ENCODE results near the gene MAP7D1.

MAP7D1 gene

DNA sequence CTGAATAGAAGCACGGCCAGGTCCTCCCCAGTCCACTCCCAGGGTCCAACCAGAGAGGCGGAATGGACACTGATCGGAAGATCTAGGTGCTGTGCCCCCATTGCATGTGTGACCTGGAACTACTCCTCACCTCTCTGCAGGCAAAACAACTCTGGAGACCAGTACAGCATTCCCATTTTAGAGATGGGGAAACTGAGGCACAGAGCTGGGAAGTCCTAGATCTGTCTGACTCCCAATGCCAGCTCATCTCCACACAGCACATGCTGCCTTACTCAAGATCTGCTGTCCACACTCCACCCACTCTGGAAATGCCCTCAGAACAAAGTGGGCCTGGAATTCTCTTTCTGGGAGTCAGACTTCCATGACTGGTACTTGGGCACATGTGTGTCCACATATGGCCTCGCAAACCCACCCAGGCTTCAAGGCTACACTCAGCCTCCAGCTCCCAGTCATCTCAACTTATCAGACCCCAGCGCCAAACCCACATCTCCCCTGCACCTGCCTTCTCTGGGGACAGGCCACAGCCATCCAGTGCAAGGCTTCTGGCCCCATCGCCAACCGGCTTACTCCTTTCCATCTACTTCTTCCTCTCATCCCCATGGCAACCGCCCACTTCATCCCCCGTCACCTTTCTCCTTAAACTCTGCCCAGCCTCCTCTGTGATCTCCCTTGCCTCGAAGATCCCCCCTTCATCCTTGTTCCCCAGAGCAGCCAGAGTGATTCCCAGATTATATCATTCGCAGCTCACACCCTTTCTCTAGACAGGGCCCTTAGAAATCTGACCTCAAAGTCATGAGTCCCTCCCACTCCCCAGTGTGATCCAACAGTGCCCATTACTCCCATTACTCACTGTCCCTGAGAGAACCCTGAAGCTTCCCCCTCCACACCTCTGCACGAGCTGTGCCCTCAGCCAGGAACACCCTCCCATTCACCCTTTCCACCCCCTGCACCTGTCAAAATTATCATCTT, 33.6 kb upstream of the MAP7D1 start:
- Histone ChIP-seq H3K36me3 (ENCODE audit: insufficient read depth, low read length) (no peaks in the 10 kb centered on the region), H3K9me3 (ENCODE audit: control insufficient read depth, insufficient read depth, low read length) (no peaks in the 10 kb centered on the region), H3K4me1 (ENCODE audit: insufficient read depth, low read length) (no peaks in the 10 kb centered on the region), H3K9ac (ENCODE audit: low read depth, low read length) (no peak overlapping the region)

GRCh38 chr1:36123356-36123755, 32.6 kb upstream of the MAP7D1 start:
- H3K4me1 ChIP-seq (ENCODE audit: insufficient read depth, low read length), result no peaks in the 10 kb centered on the region
- no peaks in the 10 kb centered on the region for H3K36me3 ChIP-seq (ENCODE audit: insufficient read depth, low read length)
- no peak overlapping the region for H3K9ac ChIP-seq (ENCODE audit: low read depth, low read length)
- no peaks in the 10 kb centered on the region for H3K9me3 ChIP-seq (ENCODE audit: control insufficient read depth, insufficient read depth, low read length)

DNA sequence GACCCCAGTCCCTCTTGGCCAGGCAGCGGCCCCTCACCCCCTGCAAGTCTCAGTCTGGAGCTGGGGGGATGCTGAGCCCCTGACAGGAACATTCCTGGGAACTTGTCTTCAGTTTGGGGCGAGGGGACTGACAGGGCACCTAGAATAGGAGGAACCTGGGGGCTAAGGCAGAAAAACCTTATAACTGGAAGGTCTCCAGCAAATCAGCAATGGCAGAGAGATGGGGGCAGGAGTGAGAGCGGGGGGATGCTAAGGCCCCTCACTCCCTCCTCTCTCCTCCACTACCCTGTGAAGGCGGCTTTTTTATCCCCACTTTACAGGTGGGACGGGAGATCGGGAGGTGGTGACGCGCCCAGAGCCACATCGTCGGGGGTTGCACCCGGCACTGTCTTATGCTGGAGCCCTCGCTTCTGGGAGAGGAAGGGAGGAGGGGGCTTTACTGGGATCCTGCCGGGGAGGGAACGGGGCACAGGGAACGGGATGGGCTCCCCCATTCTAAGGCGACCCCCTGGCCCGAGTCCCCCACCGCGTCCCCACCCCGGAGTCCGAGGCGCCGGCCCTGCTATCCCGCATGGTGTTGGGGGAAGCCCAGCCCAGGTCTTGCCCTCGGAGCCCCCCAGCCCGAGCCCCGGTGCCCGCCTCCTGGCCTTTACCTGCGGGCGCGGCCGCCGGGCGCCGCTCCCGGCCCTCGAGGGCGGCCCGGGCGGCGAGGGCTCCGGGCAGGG, 31.4 kb upstream of the MAP7D1 start:
- H3K4me1 ChIP-seq (ENCODE audit: insufficient read depth, low read length), result no peaks in the 10 kb centered on the region
- no peaks in the 10 kb centered on the region for H3K36me3 ChIP-seq (ENCODE audit: insufficient read depth, low read length)
- H3K9ac ChIP-seq (ENCODE audit: low read depth, low read length), result peak overlapping the region; percentile 47; the same call in 1 of the 2 replicates
- H3K9me3 ChIP-seq (ENCODE audit: control insufficient read depth, insufficient read depth, low read length), result no peaks in the 10 kb centered on the region

DNA sequence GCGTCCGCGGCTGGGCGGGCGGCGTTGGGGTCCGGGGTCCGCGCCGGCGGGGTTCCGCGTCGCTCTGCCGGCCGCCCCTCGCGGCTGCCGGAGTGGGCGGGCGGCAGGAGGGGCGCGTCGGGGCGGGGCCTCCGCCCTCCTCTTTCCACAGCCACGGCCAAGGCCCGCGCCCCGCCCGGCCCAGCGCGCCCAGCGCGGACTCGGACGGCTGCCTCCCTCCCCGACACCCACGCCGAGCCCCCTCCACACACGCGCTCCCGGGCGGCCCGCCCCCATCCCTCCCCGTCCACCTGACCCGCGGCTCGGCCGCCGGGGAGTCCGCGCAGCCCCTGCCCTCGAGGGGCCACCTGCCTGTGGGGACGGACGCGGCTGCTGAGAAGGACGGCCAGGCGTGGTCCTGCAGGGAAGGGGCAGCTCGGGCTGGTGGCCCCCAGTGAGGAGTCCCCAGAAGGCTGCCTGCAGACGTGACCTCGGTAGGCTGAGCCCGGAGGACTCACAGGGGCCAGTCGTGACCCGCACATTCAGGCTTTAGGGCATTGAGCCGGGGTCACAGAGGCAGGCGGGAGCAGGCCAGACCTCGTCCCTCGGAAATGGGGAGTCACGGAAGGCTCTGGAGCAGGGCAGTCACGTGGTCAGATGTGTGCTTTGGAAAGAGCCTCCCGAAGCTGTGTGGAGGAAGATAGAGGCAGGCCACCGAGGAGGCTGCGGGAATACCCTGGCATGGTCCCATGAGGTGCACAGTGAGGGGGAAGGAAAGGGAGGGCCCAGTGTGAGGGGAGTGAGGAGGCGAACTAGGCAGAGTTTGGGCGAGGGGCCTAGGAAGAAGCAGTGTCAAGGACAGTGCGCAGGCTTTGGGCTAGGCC, 30.6 kb upstream of the MAP7D1 start, which contains the start of gene COL8A2:
TSS of gene COL8A2 (minus strand) at position 94 of the 863 bp plus-strand sequence. CDS start 24,980 bp downstream, outside the sequence.
- peak within 1 kb of the TSS; percentile 47; the same call in 1 of the 2 replicates for H3K9ac ChIP-seq (ENCODE audit: low read depth, low read length)
- no peaks in the 10 kb centered on the region for H3K9me3 ChIP-seq (ENCODE audit: control insufficient read depth, insufficient read depth, low read length)
- H3K4me1 ChIP-seq (ENCODE audit: insufficient read depth, low read length), result no peaks in the 10 kb centered on the region
- H3K36me3 ChIP-seq (ENCODE audit: insufficient read depth, low read length), result no peaks in the 10 kb centered on the region

DNA sequence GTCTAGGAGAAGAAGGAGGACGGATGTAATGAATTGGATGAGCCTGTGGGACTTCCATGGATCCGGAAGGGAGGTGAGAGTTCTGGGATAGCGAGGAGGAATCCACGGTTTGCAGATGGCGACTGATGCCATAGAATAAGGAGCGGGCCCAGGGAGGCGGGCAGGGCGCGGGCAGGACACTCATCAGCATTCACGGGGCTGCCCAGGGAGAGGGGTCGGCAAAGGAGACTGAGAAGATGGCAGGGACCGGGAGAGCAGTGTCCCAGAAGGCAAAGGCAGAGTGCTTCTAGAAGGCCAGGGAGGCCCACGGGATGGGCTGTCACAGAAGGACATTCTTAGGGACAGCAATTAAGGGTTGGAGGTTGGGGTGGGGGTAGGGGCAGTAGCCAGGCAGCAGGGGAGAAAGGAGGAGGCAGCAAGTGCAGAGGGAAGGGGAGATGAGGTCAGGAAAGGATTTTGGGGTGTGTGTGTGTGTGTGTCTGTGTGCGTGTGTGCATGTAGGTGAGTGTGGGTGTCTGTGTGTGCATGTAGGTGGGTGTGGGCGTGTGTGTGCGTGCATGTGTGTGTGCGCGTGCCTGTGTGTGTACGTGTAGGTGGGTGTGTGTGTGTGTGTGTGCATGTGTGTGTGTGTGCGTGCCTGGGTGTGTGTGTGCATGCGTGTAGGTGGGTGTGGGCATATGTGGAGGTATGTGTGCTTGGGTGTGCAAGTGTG, 29.8 kb upstream of the MAP7D1 start:
- no peaks in the 10 kb centered on the region for H3K36me3 ChIP-seq (ENCODE audit: insufficient read depth, low read length)
- no peaks in the 10 kb centered on the region for H3K4me1 ChIP-seq (ENCODE audit: insufficient read depth, low read length)
- H3K9me3 ChIP-seq (ENCODE audit: control insufficient read depth, insufficient read depth, low read length), result no peaks in the 10 kb centered on the region
- H3K9ac ChIP-seq (ENCODE audit: low read depth, low read length), result no peak overlapping the region

DNA sequence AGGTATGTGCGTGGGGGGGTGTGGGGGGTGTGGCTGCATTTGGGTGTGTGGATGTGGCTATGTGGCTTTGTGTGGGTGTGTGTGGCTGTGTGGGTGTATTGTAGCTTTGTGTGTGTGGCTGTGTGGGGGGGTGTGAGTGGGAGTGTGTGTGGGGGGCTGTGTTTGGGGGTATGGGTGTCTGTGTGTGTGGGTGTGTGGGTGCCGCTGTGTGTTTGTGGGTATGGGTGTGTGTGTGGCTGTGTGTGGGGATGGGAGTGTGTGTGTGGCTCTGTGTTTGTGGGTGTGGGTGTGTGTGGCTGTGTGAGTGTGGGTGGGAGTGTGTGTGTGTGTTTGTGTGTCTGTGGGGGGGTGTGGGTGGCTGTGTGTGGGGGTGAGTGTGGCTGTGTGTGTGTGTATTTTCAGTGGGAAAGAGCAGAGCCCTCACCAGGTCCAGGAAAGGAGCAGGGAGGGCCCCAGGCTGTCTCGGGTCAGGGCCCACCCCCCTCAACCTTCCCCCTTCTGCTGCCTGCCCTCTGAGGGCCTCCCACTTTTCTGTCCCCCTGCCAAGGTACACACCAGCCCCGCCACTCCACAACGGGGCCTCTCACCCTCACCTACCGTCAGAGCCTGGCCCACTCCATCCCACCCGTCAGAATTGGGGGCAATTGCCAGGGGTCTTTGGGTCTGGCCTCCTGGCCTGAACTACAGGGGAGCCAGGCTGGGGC, 29.0 kb upstream of the MAP7D1 start:
- Histone ChIP-seq H3K9ac (ENCODE audit: low read depth, low read length) (no peak overlapping the region), H3K36me3 (ENCODE audit: insufficient read depth, low read length) (no peaks in the 10 kb centered on the region), H3K4me1 (ENCODE audit: insufficient read depth, low read length) (no peaks in the 10 kb centered on the region), H3K9me3 (ENCODE audit: control insufficient read depth, insufficient read depth, low read length) (no peaks in the 10 kb centered on the region)

DNA sequence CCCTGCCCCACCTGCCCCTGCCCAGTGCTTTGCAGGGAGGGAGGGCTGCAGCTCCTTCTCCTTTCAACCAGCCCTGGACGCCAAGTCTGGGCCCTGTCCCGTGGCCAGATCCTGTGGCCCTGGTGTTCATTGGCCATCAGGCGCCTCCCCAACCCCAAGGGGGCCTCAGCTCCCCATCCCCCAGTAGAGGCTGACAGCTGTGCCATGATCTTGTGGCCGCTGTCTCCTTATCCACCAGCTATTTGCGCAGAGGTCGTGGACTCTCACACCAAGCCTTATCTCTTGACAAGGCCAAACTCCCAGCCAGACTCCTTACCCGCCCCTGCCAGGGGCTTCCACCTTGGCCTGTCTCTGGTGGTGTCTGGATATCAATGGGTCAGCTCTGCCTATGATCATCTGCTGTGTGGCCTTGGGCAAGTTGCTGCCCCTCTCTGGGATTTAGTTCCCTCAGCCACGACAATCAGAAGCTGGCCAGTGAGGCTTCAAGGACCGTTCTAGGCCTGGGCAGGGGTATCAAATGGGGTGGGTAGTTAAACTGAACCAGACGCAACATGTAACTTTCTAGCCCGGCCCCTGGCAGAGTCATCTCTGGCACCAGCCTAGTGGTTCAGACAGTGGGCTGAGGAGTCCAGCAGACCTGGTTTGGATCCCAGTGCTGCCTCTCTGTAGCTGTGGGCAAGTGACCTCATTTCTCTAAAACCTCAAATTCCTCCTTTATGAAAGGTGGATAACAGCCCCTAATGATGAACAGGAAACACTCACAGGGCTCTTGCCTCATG, 27.6 kb upstream of the MAP7D1 start:
- Histone ChIP-seq H3K9me3 (ENCODE audit: control insufficient read depth, insufficient read depth, low read length) (no peaks in the 10 kb centered on the region), H3K9ac (ENCODE audit: low read depth, low read length) (no peak overlapping the region), H3K4me1 (ENCODE audit: insufficient read depth, low read length) (0 out of 2 replicates have a peak, but pooled peaks cover under 1% of the 10 kb centered on the region), H3K36me3 (ENCODE audit: insufficient read depth, low read length) (no peaks in the 10 kb centered on the region)

GRCh38 chr1:36128905-36129206, 27.1 kb upstream of the MAP7D1 start:
- H3K9me3 ChIP-seq (ENCODE audit: control insufficient read depth, insufficient read depth, low read length), result no peaks in the 10 kb centered on the region
- H3K4me1 ChIP-seq (ENCODE audit: insufficient read depth, low read length), result 0 out of 2 replicates have a peak, but pooled peaks cover 6% of the 10 kb centered on the region
- H3K9ac ChIP-seq (ENCODE audit: low read depth, low read length), result no peak overlapping the region
- no peaks in the 10 kb centered on the region for H3K36me3 ChIP-seq (ENCODE audit: insufficient read depth, low read length)

- Histone ChIP-seq H3K36me3 (ENCODE audit: insufficient read depth, low read length) (no peaks in the 10 kb centered on the region), H3K9ac (ENCODE audit: low read depth, low read length) (no peak overlapping the region), H3K9me3 (ENCODE audit: control insufficient read depth, insufficient read depth, low read length) (no peaks in the 10 kb centered on the region), H3K4me1 (ENCODE audit: insufficient read depth, low read length) (peaks cover 15% of the 10 kb centered on the region; the same call in 1 of the 2 replicates)
Observed at GRCh38 chr1:36132029-36132428, 23.9 kb upstream of the MAP7D1 start.

DNA sequence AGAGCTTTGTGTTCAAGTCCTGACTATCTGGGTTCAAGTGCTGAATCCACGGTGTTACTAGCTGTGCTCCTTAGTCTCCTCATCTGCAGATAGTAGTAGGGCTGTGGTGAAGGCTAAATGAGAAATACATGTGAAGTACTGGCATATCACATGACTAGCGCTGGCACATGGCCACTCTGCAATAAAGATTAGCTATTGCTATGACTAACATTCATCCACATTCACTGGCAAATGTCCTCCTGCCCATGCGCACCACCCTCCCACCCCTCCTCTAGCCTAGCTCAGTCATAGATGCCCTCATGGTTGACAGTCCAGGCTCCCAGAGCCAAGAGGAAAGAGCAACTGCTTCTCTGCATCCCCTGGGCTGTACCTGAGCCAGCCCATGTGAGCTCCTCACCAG, 22.5 kb upstream of the MAP7D1 start:
- Histone ChIP-seq H3K9ac (ENCODE audit: low read depth, low read length) (no peak overlapping the region), H3K9me3 (ENCODE audit: control insufficient read depth, insufficient read depth, low read length) (no peaks in the 10 kb centered on the region), H3K36me3 (ENCODE audit: insufficient read depth, low read length) (no peaks in the 10 kb centered on the region; the same call in 1 of the 2 replicates), H3K4me1 (ENCODE audit: insufficient read depth, low read length) (peaks cover 15% of the 10 kb centered on the region; the same call in 1 of the 2 replicates)

- no peaks in the 10 kb centered on the region for H3K9me3 ChIP-seq (ENCODE audit: control insufficient read depth, insufficient read depth, low read length)
- H3K36me3 ChIP-seq (ENCODE audit: insufficient read depth, low read length), result no peaks in the 10 kb centered on the region; the same call in 1 of the 2 replicates
- peaks cover 15% of the 10 kb centered on the region; the same call in 1 of the 2 replicates for H3K4me1 ChIP-seq (ENCODE audit: insufficient read depth, low read length)
- no peak overlapping the region for H3K9ac ChIP-seq (ENCODE audit: low read depth, low read length)
Observed at GRCh38 chr1:36134031-36134430, 21.9 kb upstream of the MAP7D1 start.

DNA sequence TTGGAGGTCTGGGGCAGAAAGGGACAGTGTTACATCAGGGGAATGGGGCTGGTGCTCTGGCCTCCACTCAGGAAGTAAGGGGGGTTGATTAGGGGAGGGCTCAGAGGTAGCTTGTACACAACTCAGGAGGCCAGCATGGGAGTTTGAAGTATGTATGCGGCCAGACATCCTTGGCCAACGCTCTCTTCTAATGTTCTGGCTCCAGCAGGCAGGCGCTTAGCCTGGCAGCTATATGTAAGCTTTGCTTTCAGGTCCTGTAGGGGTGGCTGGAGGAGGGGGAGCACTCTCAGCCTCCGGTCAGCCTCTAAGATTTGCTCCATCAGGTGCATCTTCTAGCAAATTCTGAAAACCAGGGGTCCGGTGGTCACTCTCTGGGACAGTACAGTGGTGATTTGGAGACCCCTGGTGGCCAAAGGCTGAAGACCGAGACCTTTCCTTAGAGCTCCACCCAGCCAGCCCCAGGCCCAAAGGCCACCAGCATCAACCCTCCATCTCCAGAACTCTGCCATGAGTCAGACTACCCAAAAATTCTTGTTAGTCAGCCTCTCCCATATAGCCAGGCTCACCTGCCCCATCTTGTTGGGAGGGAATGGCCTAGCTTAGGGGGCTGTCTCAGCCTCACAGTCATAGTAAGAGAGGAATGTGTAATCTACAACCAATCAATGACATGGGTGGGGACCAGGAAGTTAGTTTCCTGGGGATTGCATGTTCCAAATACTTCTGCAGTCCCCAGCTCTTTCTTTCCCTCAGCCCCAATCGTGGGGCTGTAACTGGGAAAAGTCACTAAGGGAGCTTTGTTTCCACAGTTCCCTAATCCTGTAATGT, 21.2 kb upstream of the MAP7D1 start:
- Histone ChIP-seq H3K36me3 (ENCODE audit: insufficient read depth, low read length) (no peaks in the 10 kb centered on the region; the same call in 1 of the 2 replicates), H3K9ac (ENCODE audit: low read depth, low read length) (no peak overlapping the region), H3K4me1 (ENCODE audit: insufficient read depth, low read length) (peaks cover 15% of the 10 kb centered on the region; the same call in 1 of the 2 replicates), H3K9me3 (ENCODE audit: control insufficient read depth, insufficient read depth, low read length) (no peaks in the 10 kb centered on the region)

All from ES-I3 (cell line).